Measurements from ENCODE around the gene ZNF512. TPM values are rescaled to one million over a fixed set of nuclear protein-coding genes. Genes with fewer than 3 reads are reported as not detected.

Gene ZNF512
- total RNA-seq, 1 experiment from 2014 or later = 34.2 TPM

DNA sequence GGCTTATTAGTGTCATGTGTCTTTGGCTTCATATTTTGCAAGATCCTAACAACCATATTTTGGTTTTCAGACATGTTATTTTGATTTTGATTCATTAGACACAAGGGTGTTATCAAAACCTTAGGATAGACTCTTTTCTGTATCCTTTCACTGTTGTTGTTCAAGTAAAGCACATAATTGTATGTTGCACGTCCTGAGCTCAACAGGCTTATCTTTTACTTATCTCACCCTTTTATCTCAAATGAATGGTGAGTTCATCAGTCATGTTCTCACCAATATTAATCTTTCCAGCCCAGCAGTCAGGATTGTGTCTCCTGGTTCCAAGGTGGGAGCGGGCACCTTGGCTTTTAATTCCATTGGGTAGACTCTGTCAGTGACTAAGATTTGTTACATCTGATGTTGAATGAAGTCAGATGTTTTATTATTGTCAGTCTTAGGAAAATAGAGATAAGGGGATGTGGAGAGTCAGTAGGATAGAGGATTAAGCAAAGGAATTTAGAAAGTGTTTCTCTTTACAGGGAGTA is 57.9 kb downstream of the ZNF512 start (continued):
- TF ChIP-seq JAZF1 (CRISPR knock-in tag; IDR thresholded peaks at IDR 0.05) = no peak
- no peak for TF ChIP-seq ZNF138 (CRISPR knock-in tag; conservative IDR thresholded peaks at IDR 0.05)
- TF ChIP-seq, protein P1, sequence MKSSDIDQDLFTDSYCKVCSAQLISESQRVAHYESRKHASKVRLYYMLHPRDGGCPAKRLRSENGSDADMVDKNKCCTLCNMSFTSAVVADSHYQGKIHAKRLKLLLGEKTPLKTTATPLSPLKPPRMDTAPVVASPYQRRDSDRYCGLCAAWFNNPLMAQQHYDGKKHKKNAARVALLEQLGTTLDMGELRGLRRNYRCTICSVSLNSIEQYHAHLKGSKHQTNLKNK (CRISPR knock-in tag; IDR thresholded peaks at IDR 0.05) = no peak
- TF ChIP-seq, protein P2, sequence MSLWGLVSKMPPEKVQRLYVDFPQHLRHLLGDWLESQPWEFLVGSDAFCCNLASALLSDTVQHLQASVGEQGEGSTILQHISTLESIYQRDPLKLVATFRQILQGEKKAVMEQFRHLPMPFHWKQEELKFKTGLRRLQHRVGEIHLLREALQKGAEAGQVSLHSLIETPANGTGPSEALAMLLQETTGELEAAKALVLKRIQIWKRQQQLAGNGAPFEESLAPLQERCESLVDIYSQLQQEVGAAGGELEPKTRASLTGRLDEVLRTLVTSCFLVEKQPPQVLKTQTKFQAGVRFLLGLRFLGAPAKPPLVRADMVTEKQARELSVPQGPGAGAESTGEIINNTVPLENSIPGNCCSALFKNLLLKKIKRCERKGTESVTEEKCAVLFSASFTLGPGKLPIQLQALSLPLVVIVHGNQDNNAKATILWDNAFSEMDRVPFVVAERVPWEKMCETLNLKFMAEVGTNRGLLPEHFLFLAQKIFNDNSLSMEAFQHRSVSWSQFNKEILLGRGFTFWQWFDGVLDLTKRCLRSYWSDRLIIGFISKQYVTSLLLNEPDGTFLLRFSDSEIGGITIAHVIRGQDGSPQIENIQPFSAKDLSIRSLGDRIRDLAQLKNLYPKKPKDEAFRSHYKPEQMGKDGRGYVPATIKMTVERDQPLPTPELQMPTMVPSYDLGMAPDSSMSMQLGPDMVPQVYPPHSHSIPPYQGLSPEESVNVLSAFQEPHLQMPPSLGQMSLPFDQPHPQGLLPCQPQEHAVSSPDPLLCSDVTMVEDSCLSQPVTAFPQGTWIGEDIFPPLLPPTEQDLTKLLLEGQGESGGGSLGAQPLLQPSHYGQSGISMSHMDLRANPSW (CRISPR knock-in tag; conservative IDR thresholded peaks at IDR 0.05; ENCODE audit: low read depth) = no peak
- no peak for TF ChIP-seq ZNF671 (CRISPR knock-in tag; IDR thresholded peaks at IDR 0.05)
- no peak for TF ChIP-seq OVOL2 (CRISPR knock-in tag; IDR thresholded peaks at IDR 0.05; ENCODE audit: borderline replicate concordance)
- TF ChIP-seq, protein P3, sequence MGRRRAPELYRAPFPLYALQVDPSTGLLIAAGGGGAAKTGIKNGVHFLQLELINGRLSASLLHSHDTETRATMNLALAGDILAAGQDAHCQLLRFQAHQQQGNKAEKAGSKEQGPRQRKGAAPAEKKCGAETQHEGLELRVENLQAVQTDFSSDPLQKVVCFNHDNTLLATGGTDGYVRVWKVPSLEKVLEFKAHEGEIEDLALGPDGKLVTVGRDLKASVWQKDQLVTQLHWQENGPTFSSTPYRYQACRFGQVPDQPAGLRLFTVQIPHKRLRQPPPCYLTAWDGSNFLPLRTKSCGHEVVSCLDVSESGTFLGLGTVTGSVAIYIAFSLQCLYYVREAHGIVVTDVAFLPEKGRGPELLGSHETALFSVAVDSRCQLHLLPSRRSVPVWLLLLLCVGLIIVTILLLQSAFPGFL (CRISPR knock-in tag; IDR thresholded peaks at IDR 0.05; ENCODE audit: borderline replicate concordance) = no peak
- no peak for TF ChIP-seq ZNF121 (CRISPR knock-in tag; IDR thresholded peaks at IDR 0.05)
- TF ChIP-seq, protein P4, sequence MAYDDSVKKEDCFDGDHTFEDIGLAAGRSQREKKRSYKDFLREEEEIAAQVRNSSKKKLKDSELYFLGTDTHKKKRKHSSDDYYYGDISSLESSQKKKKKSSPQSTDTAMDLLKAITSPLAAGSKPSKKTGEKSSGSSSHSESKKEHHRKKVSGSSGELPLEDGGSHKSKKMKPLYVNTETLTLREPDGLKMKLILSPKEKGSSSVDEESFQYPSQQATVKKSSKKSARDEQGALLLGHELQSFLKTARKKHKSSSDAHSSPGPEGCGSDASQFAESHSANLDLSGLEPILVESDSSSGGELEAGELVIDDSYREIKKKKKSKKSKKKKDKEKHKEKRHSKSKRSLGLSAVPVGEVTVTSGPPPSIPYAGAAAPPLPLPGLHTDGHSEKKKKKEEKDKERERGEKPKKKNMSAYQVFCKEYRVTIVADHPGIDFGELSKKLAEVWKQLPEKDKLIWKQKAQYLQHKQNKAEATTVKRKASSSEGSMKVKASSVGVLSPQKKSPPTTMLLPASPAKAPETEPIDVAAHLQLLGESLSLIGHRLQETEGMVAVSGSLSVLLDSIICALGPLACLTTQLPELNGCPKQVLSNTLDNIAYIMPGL (CRISPR knock-in tag; IDR thresholded peaks at IDR 0.05) = no peak
- TF ChIP-seq, protein P5, sequence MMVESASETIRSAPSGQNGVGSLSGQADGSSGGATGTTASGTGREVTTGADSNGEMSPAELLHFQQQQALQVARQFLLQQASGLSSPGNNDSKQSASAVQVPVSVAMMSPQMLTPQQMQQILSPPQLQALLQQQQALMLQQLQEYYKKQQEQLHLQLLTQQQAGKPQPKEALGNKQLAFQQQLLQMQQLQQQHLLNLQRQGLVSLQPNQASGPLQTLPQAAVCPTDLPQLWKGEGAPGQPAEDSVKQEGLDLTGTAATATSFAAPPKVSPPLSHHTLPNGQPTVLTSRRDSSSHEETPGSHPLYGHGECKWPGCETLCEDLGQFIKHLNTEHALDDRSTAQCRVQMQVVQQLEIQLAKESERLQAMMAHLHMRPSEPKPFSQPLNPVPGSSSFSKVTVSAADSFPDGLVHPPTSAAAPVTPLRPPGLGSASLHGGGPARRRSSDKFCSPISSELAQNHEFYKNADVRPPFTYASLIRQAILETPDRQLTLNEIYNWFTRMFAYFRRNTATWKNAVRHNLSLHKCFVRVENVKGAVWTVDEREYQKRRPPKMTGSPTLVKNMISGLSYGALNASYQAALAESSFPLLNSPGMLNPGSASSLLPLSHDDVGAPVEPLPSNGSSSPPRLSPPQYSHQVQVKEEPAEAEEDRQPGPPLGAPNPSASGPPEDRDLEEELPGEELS (CRISPR knock-in tag; IDR thresholded peaks at IDR 0.05) = no peak

DNA sequence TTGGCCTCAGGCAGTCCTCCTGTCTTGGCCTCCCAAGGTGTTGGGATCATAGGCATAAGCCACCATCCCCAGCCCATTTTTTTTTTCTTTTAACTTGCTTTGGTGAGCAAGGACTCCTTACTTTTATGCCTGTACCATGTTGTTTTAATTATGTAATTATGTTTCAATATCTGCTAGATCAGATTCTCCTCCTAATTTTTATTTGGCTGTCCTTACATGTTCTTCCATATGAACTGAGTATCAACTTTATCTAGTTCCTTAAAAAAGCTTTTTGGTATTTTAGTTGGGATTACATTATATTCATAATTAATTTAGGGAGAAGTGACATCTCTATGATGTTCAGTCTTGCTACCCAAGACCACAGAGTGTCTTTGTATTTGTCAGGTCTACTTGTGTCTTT is 62.4 kb downstream of the ZNF512 start:
- H3K9me3 Mint-ChIP-seq = no peaks in the 10 kb centered on the region
- no peaks in the 10 kb centered on the region for H3K4me1 Mint-ChIP-seq
- TF ChIP-seq, protein P1 (CRISPR knock-in tag; IDR thresholded peaks at IDR 0.05) = no peak
- no peak for TF ChIP-seq RORB (CRISPR knock-in tag; IDR thresholded peaks at IDR 0.05)
- TF ChIP-seq, protein P6, sequence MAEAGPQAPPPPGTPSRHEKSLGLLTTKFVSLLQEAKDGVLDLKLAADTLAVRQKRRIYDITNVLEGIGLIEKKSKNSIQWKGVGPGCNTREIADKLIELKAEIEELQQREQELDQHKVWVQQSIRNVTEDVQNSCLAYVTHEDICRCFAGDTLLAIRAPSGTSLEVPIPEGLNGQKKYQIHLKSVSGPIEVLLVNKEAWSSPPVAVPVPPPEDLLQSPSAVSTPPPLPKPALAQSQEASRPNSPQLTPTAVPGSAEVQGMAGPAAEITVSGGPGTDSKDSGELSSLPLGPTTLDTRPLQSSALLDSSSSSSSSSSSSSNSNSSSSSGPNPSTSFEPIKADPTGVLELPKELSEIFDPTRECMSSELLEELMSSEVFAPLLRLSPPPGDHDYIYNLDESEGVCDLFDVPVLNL (CRISPR knock-in tag; IDR thresholded peaks at IDR 0.05; ENCODE audit: borderline replicate concordance, low read depth) = no peak
- TF ChIP-seq SMAD3 (CRISPR knock-in tag; IDR thresholded peaks at IDR 0.05; ENCODE audit: borderline replicate concordance) = no peak
- no peak for TF ChIP-seq CREM (CRISPR knock-in tag; IDR thresholded peaks at IDR 0.05)
- TF ChIP-seq ZNF416 (CRISPR knock-in tag; IDR thresholded peaks at IDR 0.05) = no peak
- TF ChIP-seq ESRRA (CRISPR knock-in tag; IDR thresholded peaks at IDR 0.05; ENCODE audit: borderline replicate concordance) = no peak
- TF ChIP-seq ZNF317 (CRISPR knock-in tag; IDR thresholded peaks at IDR 0.05; ENCODE audit: borderline replicate concordance, low read depth) = no peak
- no peak for TF ChIP-seq FOXK1 (CRISPR knock-in tag; IDR thresholded peaks at IDR 0.05)
- no peak for TF ChIP-seq TEAD1 (CRISPR knock-in tag; IDR thresholded peaks at IDR 0.05)
- TF ChIP-seq ATF1 (CRISPR knock-in tag; IDR thresholded peaks at IDR 0.05) = no peak
- TF ChIP-seq OVOL2 (CRISPR knock-in tag; IDR thresholded peaks at IDR 0.05; ENCODE audit: borderline replicate concordance) = no peak
- TF ChIP-seq, protein P7, sequence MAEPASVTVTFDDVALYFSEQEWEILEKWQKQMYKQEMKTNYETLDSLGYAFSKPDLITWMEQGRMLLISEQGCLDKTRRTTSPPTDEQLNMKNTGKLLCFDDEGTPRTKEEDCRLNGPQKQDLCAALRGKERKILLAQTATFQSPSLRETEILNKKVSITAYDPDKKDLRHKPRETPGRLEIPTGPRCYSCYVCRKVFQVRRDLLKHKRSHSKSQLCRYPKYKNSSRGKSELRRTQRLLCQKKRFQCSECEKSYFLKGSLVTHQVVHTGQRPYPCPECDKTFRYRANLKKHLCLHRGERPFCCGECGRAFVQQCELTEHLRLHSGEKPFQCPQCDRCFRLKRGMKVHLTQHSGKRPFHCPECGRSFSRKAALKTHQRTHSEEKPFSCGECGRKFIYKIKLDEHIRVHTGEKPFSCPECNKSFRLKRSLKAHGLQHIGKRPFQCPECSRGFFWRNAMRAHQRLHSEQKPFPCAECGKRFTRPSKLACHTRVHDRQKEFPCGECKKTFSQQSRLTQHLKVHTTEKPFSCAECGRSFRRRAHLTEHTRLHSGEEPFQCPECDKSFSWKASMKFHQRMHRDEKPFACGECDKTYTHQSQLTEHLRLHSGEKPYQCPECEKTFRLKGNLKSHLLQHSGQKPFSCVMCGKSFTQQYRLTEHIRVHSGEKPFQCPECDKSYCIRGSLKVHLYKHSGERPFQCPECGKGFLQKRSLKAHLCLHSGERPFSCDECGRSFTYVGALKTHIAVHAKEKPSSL (CRISPR knock-in tag; conservative IDR thresholded peaks at IDR 0.05) = no peak
- TF ChIP-seq, protein P8, sequence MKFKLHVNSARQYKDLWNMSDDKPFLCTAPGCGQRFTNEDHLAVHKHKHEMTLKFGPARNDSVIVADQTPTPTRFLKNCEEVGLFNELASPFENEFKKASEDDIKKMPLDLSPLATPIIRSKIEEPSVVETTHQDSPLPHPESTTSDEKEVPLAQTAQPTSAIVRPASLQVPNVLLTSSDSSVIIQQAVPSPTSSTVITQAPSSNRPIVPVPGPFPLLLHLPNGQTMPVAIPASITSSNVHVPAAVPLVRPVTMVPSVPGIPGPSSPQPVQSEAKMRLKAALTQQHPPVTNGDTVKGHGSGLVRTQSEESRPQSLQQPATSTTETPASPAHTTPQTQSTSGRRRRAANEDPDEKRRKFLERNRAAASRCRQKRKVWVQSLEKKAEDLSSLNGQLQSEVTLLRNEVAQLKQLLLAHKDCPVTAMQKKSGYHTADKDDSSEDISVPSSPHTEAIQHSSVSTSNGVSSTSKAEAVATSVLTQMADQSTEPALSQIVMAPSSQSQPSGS (CRISPR knock-in tag; IDR thresholded peaks at IDR 0.05; ENCODE audit: borderline replicate concordance, low read depth) = no peak
- ChIA-PET POLR2A (no interaction called here), CTCF (no interaction called here)
- H3K27ac Mint-ChIP-seq = no peak overlapping the region
- H3K36me3 Mint-ChIP-seq = peaks cover 30% of the 10 kb centered on the region
- no peak overlapping the region for H3K4me3 Mint-ChIP-seq
- ATAC-seq (no peak), DNase-seq (ENCODE audit: low spot score) (no peak)
- no peaks in the 10 kb centered on the region for H3K27me3 Mint-ChIP-seq (ENCODE audit: low read depth)

Measured in WTC11 (cell line).